CD4-positive, alpha-beta memory T cell (primary cell): ENCODE results near the gene UBC. TPM values are rescaled to one million over a fixed set of nuclear protein-coding genes. Genes with fewer than 3 reads are reported as not detected.

Source experiments
- CTCF ChIA-PET: fragments of 350-600 bp; sonication (Branson Sonifier 250); formaldehyde crosslinking; loops from one replicate; lab custom pipeline; 2021; ENCODE audit warnings: inconsistent platforms; ENCODE audit not compliant: partially characterized antibody; lab: Charles Lee
- POLR2A ChIA-PET: fragments of 350-600 bp; sonication (Branson Sonifier 250); formaldehyde crosslinking; loops from one replicate; lab custom pipeline; 2021; ENCODE audit not compliant: partially characterized antibody; lab: Charles Lee
- DNase-seq, 5 donors: peaks; one replicate each; pipeline versions ENCODE4 v3.0.0 to v3.0.0-alpha.2; 2020 to 2022; ENCODE audit warnings: mixed read lengths in 1 of 5
- H3K27ac ChIP-seq: one replicate; pipeline ENCODE4 v1.7.0; 2013; ENCODE audit warnings: low read depth, low read length
- H3K27me3 ChIP-seq: 2 replicates; pipeline ENCODE4 v1.7.0; 2013; ENCODE audit warnings: mild to moderate bottlenecking, low read length, moderate library complexity; ENCODE audit not compliant: insufficient read depth
- H3K36me3 ChIP-seq: 2 replicates; pipeline ENCODE4 v1.7.0; 2013; ENCODE audit warnings: mild to moderate bottlenecking, low read length, moderate library complexity; ENCODE audit not compliant: insufficient read depth
- H3K4me1 ChIP-seq: 2 replicates; pipeline ENCODE4 v1.7.0; 2013; ENCODE audit warnings: mild to moderate bottlenecking, low read length, moderate library complexity; ENCODE audit not compliant: insufficient read depth
- H3K4me3 ChIP-seq, 2 donors: one replicate each; pipeline ENCODE4 v1.7.0; 2013; ENCODE audit warnings: low read length in 2 of 2, mild to moderate bottlenecking in 1 of 2
- H3K9me3 ChIP-seq, 2 donors: one replicate each; pipeline ENCODE4 v1.7.0; 2013; ENCODE audit warnings: low read length in 2 of 2, control low read depth in 1 of 2; ENCODE audit not compliant: control insufficient read depth in 1 of 2
- H3K27ac Mint-ChIP-seq, 7 donors: one replicate each; pipeline ENCODE4 v1.8.0; 2020 to 2021; ENCODE audit warnings: mixed read lengths in 7 of 7, mild to moderate bottlenecking in 6 of 7, inconsistent platforms in 3 of 7, moderate library complexity in 3 of 7
- H3K27me3 Mint-ChIP-seq, 2 donors: one replicate each; pipeline ENCODE4 v1.8.0; 2020 to 2021; ENCODE audit warnings: mixed read lengths in 2 of 2
- H3K36me3 Mint-ChIP-seq, 2 donors: one replicate each; pipeline ENCODE4 v1.8.0; 2020 to 2021; ENCODE audit warnings: mixed read lengths in 2 of 2, inconsistent platforms in 1 of 2, mild to moderate bottlenecking in 1 of 2
- H3K4me1 Mint-ChIP-seq, 4 donors: one replicate each; pipeline ENCODE4 v1.8.0; 2020 to 2021; ENCODE audit warnings: mixed read lengths in 4 of 4, mild to moderate bottlenecking in 1 of 4
- H3K4me3 Mint-ChIP-seq, 8 donors: one replicate each; pipeline ENCODE4 v1.8.0; 2020 to 2021; ENCODE audit warnings: mixed read lengths in 8 of 8, mild to moderate bottlenecking in 7 of 8, moderate library complexity in 6 of 8, inconsistent platforms in 3 of 8
- H3K9me3 Mint-ChIP-seq, 8 donors: one replicate each; pipeline ENCODE4 v1.8.0; 2020 to 2021; ENCODE audit warnings: mixed read lengths in 8 of 8, mild to moderate bottlenecking in 5 of 8, inconsistent platforms in 3 of 8, moderate library complexity in 1 of 8
- intact Hi-C: fragments of 100-400 bp; cut with micrococcal nuclease; formaldehyde crosslinking; loops from one replicate; pipeline ENCODE4 v1.15.1; 2023
- polyA plus RNA-seq, 2 donors: library from polyadenylated mRNA; unstranded; fragments of 300-500 nt; fragmentation: Illumina TruSeq; gene quantifications; one replicate each; pipeline ENCODE4 v1.2.3, GENCODE V29; 2021
- total RNA-seq, 2 experiments: library from RNA; stranded (reverse); gene quantifications; one replicate each; pipeline ENCODE4 v1.2.3, GENCODE V29; 2021

Gene UBC
- total and polyA plus RNA-seq, 4 experiments from 2014 or later: 853 to 1,668 (median 868) TPM

GRCh38 chr12:124946447-124946793 is 32.0 kb upstream of the UBC start:
- Histone ChIP-seq H3K36me3 (peaks cover 16% of the 10 kb centered on the region), H3K4me3 (no peak overlapping the region), H3K27ac (no peak overlapping the region), H3K4me1 (no peaks in the 10 kb centered on the region), H3K27me3 (no peaks in the 10 kb centered on the region), H3K9me3 (no peaks in the 10 kb centered on the region)
- DNase-seq: no peak
- Mint-ChIP-seq H3K27ac (peak overlapping the region in 1 of 7 donors; percentile 52), H3K9me3 (no peaks in the 10 kb centered on the region), H3K4me3 (no peak overlapping the region), H3K27me3 (no peaks in the 10 kb centered on the region), H3K36me3 (peaks cover 20 to 35% of the 10 kb centered on the region in 2 donors), H3K4me1 (peaks cover 0 to 3% (median 0%) of the 10 kb centered on the region in 4 donors)
- CTCF ChIA-PET: interaction anchor here (16.8 kb wide), 1 partner anchor 32 kb away, joined by 898 read pairs; the partner anchor contains the start of gene UBC
- intact Hi-C loops: no loop called here
- POLR2A ChIA-PET: no interaction called here

DNA sequence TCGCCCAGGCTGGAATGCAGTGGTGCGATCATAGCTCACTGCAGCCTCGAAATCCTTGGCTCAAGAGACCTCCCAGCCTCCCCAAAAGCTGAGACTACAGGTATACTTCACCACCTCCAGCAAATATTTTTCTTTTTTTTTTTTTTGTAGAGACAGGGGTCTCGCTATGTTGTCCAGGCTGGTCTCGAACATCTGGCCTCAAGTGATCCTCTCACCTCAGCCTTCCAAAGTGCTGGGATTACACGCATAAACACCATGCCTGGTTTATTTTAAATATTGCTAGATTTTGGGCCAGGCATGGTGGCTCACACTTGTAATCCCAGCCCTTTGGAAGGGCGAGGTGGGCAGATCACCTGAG is 26.7 kb upstream of the UBC start:
- Mint-ChIP-seq H3K27ac (peak overlapping the region in 1 of 7 donors; percentile 29), H3K4me3 (no peak overlapping the region), H3K36me3 (peaks cover 5 to 11% of the 10 kb centered on the region in 2 donors), H3K27me3 (no peaks in the 10 kb centered on the region), H3K9me3 (no peaks in the 10 kb centered on the region), H3K4me1 (peaks cover 0 to 9% (median 6%) of the 10 kb centered on the region in 4 donors)
- ChIA-PET POLR2A (interaction anchor here (0.7 to 14.8 kb wide), 11 partner anchors 10 to 57 kb away, joined by 3 to 836 read pairs (median 9); partner anchors contain the start of genes BRI3BP, DHX37 and UBC), CTCF (interaction anchor here (0.6 to 16.8 kb wide), 10 partner anchors 10 to 71 kb away, joined by 3 to 898 read pairs (median 5); partner anchors contain the start of genes BRI3BP and UBC)
- H3K4me3 ChIP-seq: peak overlapping the region in 1 of 2 donors; percentile 82
- H3K4me1 ChIP-seq: peaks cover 30% of the 10 kb centered on the region
- H3K27ac ChIP-seq: peak overlapping the region; percentile 54
- no peaks in the 10 kb centered on the region for H3K9me3 ChIP-seq
- DNase-seq: no peak
- intact Hi-C loops: no loop called here
- H3K36me3 ChIP-seq: no peaks in the 10 kb centered on the region
- H3K27me3 ChIP-seq: no peaks in the 10 kb centered on the region

DNA sequence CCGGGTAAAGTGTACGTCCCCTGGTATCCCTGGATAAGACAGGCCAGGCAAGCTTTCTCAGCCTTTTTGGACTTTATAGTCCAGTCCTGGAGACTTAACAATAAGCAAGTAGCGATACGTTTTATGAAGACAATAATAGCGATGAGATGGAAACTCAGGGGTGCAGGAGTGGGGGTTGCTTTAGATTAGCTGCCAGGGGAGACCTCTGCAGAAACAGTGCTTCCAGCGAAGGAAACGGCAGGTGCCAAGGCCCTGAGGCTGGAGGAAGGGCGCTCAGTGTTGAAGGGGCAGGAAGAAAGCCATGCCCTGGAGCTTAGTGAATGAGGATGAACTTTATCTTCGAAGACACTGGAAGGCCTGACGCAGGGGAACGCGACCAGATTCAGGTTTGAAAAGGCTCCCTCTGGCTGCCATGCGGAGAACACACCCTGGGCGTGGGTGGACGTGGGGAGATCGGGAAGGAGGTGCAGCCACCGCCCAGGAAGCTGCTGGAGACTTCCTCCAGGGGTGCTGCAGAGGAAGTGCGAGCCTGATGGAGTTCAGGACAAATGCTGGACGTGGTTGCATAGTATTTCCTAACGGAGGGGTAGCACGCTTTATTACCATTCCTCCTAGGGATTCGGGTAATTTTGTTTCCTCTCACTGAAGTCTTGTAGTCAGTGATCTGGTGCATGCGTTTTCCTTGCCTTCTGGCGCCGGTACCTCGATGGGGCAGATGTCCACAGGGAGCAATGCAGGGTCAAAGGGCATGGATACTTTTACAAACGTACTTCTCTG is 26.1 kb upstream of the UBC start:
- H3K27me3 ChIP-seq: no peaks in the 10 kb centered on the region
- intact Hi-C loops: loop anchor here (1.0 kb wide), 1 partner anchor 53 kb away; the partner anchor contains the start of gene BRI3BP
- no peaks in the 10 kb centered on the region for H3K9me3 Mint-ChIP-seq
- no peaks in the 10 kb centered on the region for H3K27me3 Mint-ChIP-seq
- POLR2A ChIA-PET: interaction anchor here (0.7 to 14.8 kb wide), 14 partner anchors 10 to 109 kb away, joined by 3 to 836 read pairs (median 6); partner anchors contain the start of genes BRI3BP, DHX37 and UBC
- no peaks in the 10 kb centered on the region for H3K36me3 ChIP-seq
- H3K36me3 Mint-ChIP-seq: peaks cover 0 to 6% of the 10 kb centered on the region in 2 donors
- H3K27ac Mint-ChIP-seq: no peak overlapping the region
- peaks cover 30% of the 10 kb centered on the region for H3K4me1 ChIP-seq
- peak; percentile 76 to 87 (median 77) for DNase-seq
- peak overlapping the region; percentile 73 to 82 for H3K4me3 ChIP-seq
- CTCF ChIA-PET: interaction anchor here (0.6 to 16.8 kb wide), 17 partner anchors 9 to 76 kb away, joined by 3 to 898 read pairs (median 4); partner anchors contain the start of genes BRI3BP and UBC
- no peak overlapping the region for H3K4me3 Mint-ChIP-seq
- H3K4me1 Mint-ChIP-seq: peaks cover 0 to 9% (median 6%) of the 10 kb centered on the region in 4 donors
- H3K27ac ChIP-seq: peak overlapping the region; percentile 54
- no peaks in the 10 kb centered on the region for H3K9me3 ChIP-seq

- H3K4me3 ChIP-seq: peak overlapping the region; percentile 73 to 82
- H3K4me1 ChIP-seq: peaks cover 30% of the 10 kb centered on the region
- H3K9me3 Mint-ChIP-seq: no peaks in the 10 kb centered on the region
These were observed 25.6 kb upstream of the UBC start for GRCh38 chr12:124940143-124940392.

GRCh38 chr12:124939421-124940142 is 25.1 kb upstream of the UBC start:
- no peaks in the 10 kb centered on the region for H3K9me3 ChIP-seq
- peak; percentile 91 to 94 (median 92) for DNase-seq
- peak overlapping the region; percentile 54 for H3K27ac ChIP-seq
- H3K4me3 Mint-ChIP-seq: no peak overlapping the region
- H3K27me3 Mint-ChIP-seq: no peaks in the 10 kb centered on the region
- H3K4me3 ChIP-seq: peak overlapping the region; percentile 73 to 82
- H3K36me3 ChIP-seq: no peaks in the 10 kb centered on the region
- H3K36me3 Mint-ChIP-seq: peaks cover 0 to 3% of the 10 kb centered on the region in 2 donors
- no peaks in the 10 kb centered on the region for H3K27me3 ChIP-seq
- ChIA-PET CTCF (interaction anchor here (0.8 to 16.8 kb wide), 11 partner anchors 8 to 75 kb away, joined by 3 to 898 read pairs (median 4); partner anchors contain the start of genes BRI3BP and UBC), POLR2A (interaction anchor here (0.8 to 14.8 kb wide), 14 partner anchors 9 to 473 kb away, joined by 3 to 836 read pairs (median 6); partner anchors contain the start of genes BRI3BP, DHX37, NCOR2 and UBC)
- intact Hi-C loops: loop anchor here (1.0 kb wide), 4 partner anchors 12 to 54 kb away; partner anchors contain the start of genes BRI3BP and UBC
- no peak overlapping the region for H3K27ac Mint-ChIP-seq
- H3K4me1 Mint-ChIP-seq: peaks cover 0 to 9% (median 6%) of the 10 kb centered on the region in 4 donors
- no peaks in the 10 kb centered on the region for H3K9me3 Mint-ChIP-seq
- peaks cover 30% of the 10 kb centered on the region for H3K4me1 ChIP-seq

More at GRCh38 chr12:124940143-124940392, 25.6 kb upstream of the UBC start:
- Histone ChIP-seq H3K9me3 (no peaks in the 10 kb centered on the region), H3K27me3 (no peaks in the 10 kb centered on the region), H3K36me3 (no peaks in the 10 kb centered on the region), H3K27ac (peak overlapping the region; percentile 54)
- DNase-seq: no peak
- H3K36me3 Mint-ChIP-seq: peaks cover 0 to 3% of the 10 kb centered on the region in 2 donors
- H3K4me1 Mint-ChIP-seq: peaks cover 0 to 9% (median 6%) of the 10 kb centered on the region in 4 donors
- H3K27ac Mint-ChIP-seq: no peak overlapping the region
- intact Hi-C loops: loop anchor here (1.0 kb wide), 1 partner anchor 53 kb away; the partner anchor contains the start of gene BRI3BP
- no peak overlapping the region for H3K4me3 Mint-ChIP-seq
- POLR2A ChIA-PET: interaction anchor here (0.8 to 14.8 kb wide), 13 partner anchors 9 to 474 kb away, joined by 4 to 836 read pairs (median 6); partner anchors contain the start of genes BRI3BP, DHX37 and UBC
- CTCF ChIA-PET: interaction anchor here (0.7 to 16.8 kb wide), 17 partner anchors 9 to 76 kb away, joined by 3 to 898 read pairs (median 4); partner anchors contain the start of genes BRI3BP and UBC
- no peaks in the 10 kb centered on the region for H3K27me3 Mint-ChIP-seq

DNA sequence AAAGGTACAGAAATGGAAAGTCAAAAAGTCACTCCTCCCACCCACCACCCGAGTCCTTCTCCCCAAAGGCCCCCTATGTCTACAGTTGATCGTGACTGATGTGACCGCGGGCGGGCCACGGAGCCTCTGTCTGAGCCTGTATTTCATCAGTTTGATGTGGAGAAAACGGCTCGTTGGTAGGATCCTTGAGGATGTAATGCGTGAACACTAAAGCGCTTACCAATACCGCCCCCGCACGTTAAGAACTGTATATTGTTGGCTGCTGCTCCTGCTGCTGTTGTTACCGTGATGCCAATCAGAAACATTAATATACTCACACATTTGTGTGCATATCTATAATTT is 24.6 kb upstream of the UBC start:
- peaks cover 30% of the 10 kb centered on the region for H3K4me1 ChIP-seq

More for the DNA sequence above, 24.6 kb upstream of the UBC start:
- H3K27me3 Mint-ChIP-seq: no peaks in the 10 kb centered on the region
- DNase-seq: peak in 1 of 5 donors; percentile 80
- no peak overlapping the region for H3K27ac Mint-ChIP-seq
- ChIA-PET CTCF (interaction anchor here (1.0 to 16.8 kb wide), 7 partner anchors 8 to 75 kb away, joined by 3 to 898 read pairs (median 5); partner anchors contain the start of genes BRI3BP and UBC), POLR2A (interaction anchor here (0.8 to 14.8 kb wide), 12 partner anchors 9 to 473 kb away, joined by 3 to 836 read pairs (median 6); partner anchors contain the start of genes BRI3BP, DHX37, NCOR2 and UBC)
- no peak overlapping the region for H3K4me3 Mint-ChIP-seq
- intact Hi-C loops: loop anchor here (1.0 kb wide), 3 partner anchors 12 to 33 kb away; partner anchors contain the start of gene UBC
- H3K9me3 Mint-ChIP-seq: no peaks in the 10 kb centered on the region
- Histone ChIP-seq H3K36me3 (no peaks in the 10 kb centered on the region), H3K27me3 (no peaks in the 10 kb centered on the region), H3K4me3 (peak overlapping the region; percentile 73 to 82), H3K27ac (peak overlapping the region; percentile 54), H3K9me3 (no peaks in the 10 kb centered on the region)
- peaks cover 0 to 3% of the 10 kb centered on the region in 2 donors for H3K36me3 Mint-ChIP-seq
- peaks cover 0 to 9% (median 6%) of the 10 kb centered on the region in 4 donors for H3K4me1 Mint-ChIP-seq
